ENCODE data around the gene TSPEAR. TPM values are rescaled to one million over a fixed set of nuclear protein-coding genes. Genes with fewer than 3 reads are reported as not detected.

The TSPEAR gene
- total RNA-seq, 1 experiment from 2014 or later: not detected

- no peak for ATAC-seq
- Histone ChIP-seq H3K9me3 (ENCODE audit: control insufficient read depth, insufficient read depth, low read depth, low read length) (no peaks in the 10 kb centered on the region), H3K36me3 (ENCODE audit: control insufficient read depth, insufficient read depth, low read length) (no peaks in the 10 kb centered on the region), H3K27ac (ENCODE audit: low read length) (no peak overlapping the region), H3K27me3 (ENCODE audit: control insufficient read depth, insufficient read depth, low read length) (no peaks in the 10 kb centered on the region), H3K4me1 (ENCODE audit: control insufficient read depth, insufficient read depth, low read length) (no peaks in the 10 kb centered on the region), H3K4me3 (ENCODE audit: low read depth in 2 of 2, low read length in 2 of 2) (no peak overlapping the region)
- no TSS peak for BruUV-seq (replicated peaks)
- POLR2A ChIA-PET: no interaction called here
- in situ Hi-C loops (cut with HindIII; ENCODE audit: low pct_unique_long_range_greater_than_20kb, low sequenced_read_pairs) (no loop called here), intact Hi-C loops (cut with micrococcal nuclease; ENCODE audit: unreplicated experiment) (no loop called here)
- CTCF ChIA-PET: no interaction called here
- TF ChIP-seq, protein P1, sequence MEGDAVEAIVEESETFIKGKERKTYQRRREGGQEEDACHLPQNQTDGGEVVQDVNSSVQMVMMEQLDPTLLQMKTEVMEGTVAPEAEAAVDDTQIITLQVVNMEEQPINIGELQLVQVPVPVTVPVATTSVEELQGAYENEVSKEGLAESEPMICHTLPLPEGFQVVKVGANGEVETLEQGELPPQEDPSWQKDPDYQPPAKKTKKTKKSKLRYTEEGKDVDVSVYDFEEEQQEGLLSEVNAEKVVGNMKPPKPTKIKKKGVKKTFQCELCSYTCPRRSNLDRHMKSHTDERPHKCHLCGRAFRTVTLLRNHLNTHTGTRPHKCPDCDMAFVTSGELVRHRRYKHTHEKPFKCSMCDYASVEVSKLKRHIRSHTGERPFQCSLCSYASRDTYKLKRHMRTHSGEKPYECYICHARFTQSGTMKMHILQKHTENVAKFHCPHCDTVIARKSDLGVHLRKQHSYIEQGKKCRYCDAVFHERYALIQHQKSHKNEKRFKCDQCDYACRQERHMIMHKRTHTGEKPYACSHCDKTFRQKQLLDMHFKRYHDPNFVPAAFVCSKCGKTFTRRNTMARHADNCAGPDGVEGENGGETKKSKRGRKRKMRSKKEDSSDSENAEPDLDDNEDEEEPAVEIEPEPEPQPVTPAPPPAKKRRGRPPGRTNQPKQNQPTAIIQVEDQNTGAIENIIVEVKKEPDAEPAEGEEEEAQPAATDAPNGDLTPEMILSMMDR (IDR thresholded peaks at IDR 0.05): no peak
- no peak for TF ChIP-seq TCF7L2 (IDR thresholded peaks at IDR 0.05; ENCODE audit: low read depth, low read length)
- TF ChIP-seq SIN3A (IDR thresholded peaks at IDR 0.05; ENCODE audit: borderline replicate concordance, insufficient read depth, low read depth, low read length): no peak
- DNase-seq (ENCODE audit: low read depth, low spot score): no peak
Observed at GRCh38 chr21:44718093-44718492, 6.7 kb upstream of the TSPEAR start.

DNA sequence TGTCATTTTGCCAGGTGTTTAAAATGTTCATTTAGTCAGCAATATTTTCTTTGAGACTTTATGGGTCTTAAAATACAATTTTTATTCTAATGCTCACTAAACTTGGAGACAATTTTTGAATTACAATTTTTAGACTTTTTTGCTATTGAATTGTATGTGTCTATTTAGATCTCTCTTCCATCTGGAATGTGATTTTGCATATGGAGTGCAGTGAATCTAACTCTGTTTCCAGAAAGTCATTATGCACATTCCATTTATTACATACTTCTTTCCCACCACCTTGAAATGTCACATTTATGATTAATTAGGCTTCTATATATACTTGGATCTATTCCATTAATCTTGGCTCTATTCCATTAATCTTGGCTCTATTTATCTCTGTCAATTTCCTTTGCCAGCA lies 5.6 kb upstream of the TSPEAR start:
- Histone ChIP-seq H3K4me3 (ENCODE audit: low read depth in 2 of 2, low read length in 2 of 2) (no peak overlapping the region), H3K9me3 (ENCODE audit: control insufficient read depth, insufficient read depth, low read depth, low read length) (no peaks in the 10 kb centered on the region), H3K27ac (ENCODE audit: low read length) (no peak overlapping the region), H3K36me3 (ENCODE audit: control insufficient read depth, insufficient read depth, low read length) (no peaks in the 10 kb centered on the region), H3K4me1 (ENCODE audit: control insufficient read depth, insufficient read depth, low read length) (no peaks in the 10 kb centered on the region), H3K27me3 (ENCODE audit: control insufficient read depth, insufficient read depth, low read length) (no peaks in the 10 kb centered on the region)
- no TSS peak for BruUV-seq (replicated peaks)
- POLR2A ChIA-PET: no interaction called here
- in situ Hi-C loops (cut with HindIII; ENCODE audit: low pct_unique_long_range_greater_than_20kb, low sequenced_read_pairs) (no loop called here), intact Hi-C loops (cut with micrococcal nuclease; ENCODE audit: unreplicated experiment) (no loop called here)
- CTCF ChIA-PET: no interaction called here
- ATAC-seq: no peak
- TF ChIP-seq POLR2AphosphoS5 (IDR thresholded peaks at IDR 0.05; ENCODE audit: low read depth, low read length) (no peak), SIN3A (IDR thresholded peaks at IDR 0.05; ENCODE audit: borderline replicate concordance, insufficient read depth, low read depth, low read length) (no peak), TCF7L2 (IDR thresholded peaks at IDR 0.05; ENCODE audit: low read depth, low read length) (no peak)
- TF ChIP-seq, protein P1 (IDR thresholded peaks at IDR 0.05): no peak
- TF ChIP-seq, protein P2, sequence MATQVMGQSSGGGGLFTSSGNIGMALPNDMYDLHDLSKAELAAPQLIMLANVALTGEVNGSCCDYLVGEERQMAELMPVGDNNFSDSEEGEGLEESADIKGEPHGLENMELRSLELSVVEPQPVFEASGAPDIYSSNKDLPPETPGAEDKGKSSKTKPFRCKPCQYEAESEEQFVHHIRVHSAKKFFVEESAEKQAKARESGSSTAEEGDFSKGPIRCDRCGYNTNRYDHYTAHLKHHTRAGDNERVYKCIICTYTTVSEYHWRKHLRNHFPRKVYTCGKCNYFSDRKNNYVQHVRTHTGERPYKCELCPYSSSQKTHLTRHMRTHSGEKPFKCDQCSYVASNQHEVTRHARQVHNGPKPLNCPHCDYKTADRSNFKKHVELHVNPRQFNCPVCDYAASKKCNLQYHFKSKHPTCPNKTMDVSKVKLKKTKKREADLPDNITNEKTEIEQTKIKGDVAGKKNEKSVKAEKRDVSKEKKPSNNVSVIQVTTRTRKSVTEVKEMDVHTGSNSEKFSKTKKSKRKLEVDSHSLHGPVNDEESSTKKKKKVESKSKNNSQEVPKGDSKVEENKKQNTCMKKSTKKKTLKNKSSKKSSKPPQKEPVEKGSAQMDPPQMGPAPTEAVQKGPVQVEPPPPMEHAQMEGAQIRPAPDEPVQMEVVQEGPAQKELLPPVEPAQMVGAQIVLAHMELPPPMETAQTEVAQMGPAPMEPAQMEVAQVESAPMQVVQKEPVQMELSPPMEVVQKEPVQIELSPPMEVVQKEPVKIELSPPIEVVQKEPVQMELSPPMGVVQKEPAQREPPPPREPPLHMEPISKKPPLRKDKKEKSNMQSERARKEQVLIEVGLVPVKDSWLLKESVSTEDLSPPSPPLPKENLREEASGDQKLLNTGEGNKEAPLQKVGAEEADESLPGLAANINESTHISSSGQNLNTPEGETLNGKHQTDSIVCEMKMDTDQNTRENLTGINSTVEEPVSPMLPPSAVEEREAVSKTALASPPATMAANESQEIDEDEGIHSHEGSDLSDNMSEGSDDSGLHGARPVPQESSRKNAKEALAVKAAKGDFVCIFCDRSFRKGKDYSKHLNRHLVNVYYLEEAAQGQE (IDR thresholded peaks at IDR 0.05; ENCODE audit: insufficient read depth in 1 of 2, low read depth in 2 of 2, low read length in 1 of 2): no peak
- DNase-seq (ENCODE audit: low read depth, low spot score): no peak
